WTC11 (cell line): ENCODE results near the gene RAD23B. TPM values are rescaled to one million over a fixed set of nuclear protein-coding genes. Genes with fewer than 3 reads are reported as not detected.

ENCODE experiments used
- ATAC-seq: fragments of 200-7000 bp; cut with Tn5 transposase; 2 replicates; pipeline ENCODE4 v1.10.0; 2021; ENCODE audit warnings: mild to moderate bottlenecking, moderate library complexity
- CTCF ChIA-PET: fragments of 300-600 bp; sonication (Branson Sonifier 250); formaldehyde crosslinking; loops from one replicate; lab custom pipeline; 2021; ENCODE audit warnings: antibody characterized with exemption; lab: Charles Lee
- POLR2A ChIA-PET: fragments of 350-600 bp; sonication (Branson Sonifier 250); formaldehyde crosslinking; loops from one replicate; lab custom pipeline; 2021; ENCODE audit warnings: antibody characterized with exemption; lab: Charles Lee
- DNase-seq: peaks from one replicate; pipeline ENCODE4 v3.0.0; 2021; ENCODE audit warnings: low spot score
- H3K27ac Mint-ChIP-seq: 2 replicates; pipeline ENCODE4 v1.8.0; 2021; ENCODE audit warnings: mixed read lengths
- H3K27me3 Mint-ChIP-seq: 2 replicates; pipeline ENCODE4 v1.8.0; 2021; ENCODE audit warnings: low read depth, mild to moderate bottlenecking, moderate library complexity, mixed read lengths
- H3K36me3 Mint-ChIP-seq: 2 replicates; pipeline ENCODE4 v1.8.0; 2021; ENCODE audit warnings: mixed read lengths
- H3K4me1 Mint-ChIP-seq: 2 replicates; pipeline ENCODE4 v1.8.0; 2022; ENCODE audit warnings: mixed read lengths
- H3K4me3 Mint-ChIP-seq: 2 replicates; pipeline ENCODE4 v1.8.0; 2021; ENCODE audit warnings: mild to moderate bottlenecking, moderate library complexity, mixed read lengths
- H3K9me3 Mint-ChIP-seq: 2 replicates; pipeline ENCODE4 v1.8.0; 2021; ENCODE audit warnings: mixed read lengths
- ATF1 ChIP-seq: sonication (generic); formaldehyde crosslinking; IDR thresholded peaks from 2 replicates; pipeline ENCODE4 v1.8.1; 2023; ENCODE audit warnings: mild to moderate bottlenecking, moderate library complexity, missing genetic modification reagents
- ETV6 ChIP-seq: sonication (generic); formaldehyde crosslinking; IDR thresholded peaks from 2 replicates; pipeline ENCODE4 v1.8.1; 2022; ENCODE audit warnings: mild to moderate bottlenecking, missing genetic modification reagents
- GRHL2 ChIP-seq: fragments of 250-450 bp; sonication (Bioruptor Pico); IDR thresholded peaks from 2 replicates; pipeline ENCODE4 v1.8.0; 2022; ENCODE audit warnings: mild to moderate bottlenecking, moderate library complexity; ENCODE audit not compliant: insufficient replicate concordance, severe bottlenecking
- IRF2 ChIP-seq: sonication (generic); formaldehyde crosslinking; IDR thresholded peaks from 2 replicates; pipeline ENCODE4 v1.8.0; 2022; ENCODE audit warnings: low read depth, missing genetic modification reagents, borderline replicate concordance
- NR1H2 ChIP-seq: sonication (generic); formaldehyde crosslinking; IDR thresholded peaks from 2 replicates; pipeline ENCODE4 v1.9.0; 2021; ENCODE audit warnings: mild to moderate bottlenecking, moderate library complexity, missing genetic modification reagents
- PRRX2 ChIP-seq: fragments of 250-450 bp; sonication (Bioruptor Pico); IDR thresholded peaks from 2 replicates; pipeline ENCODE4 v1.8.0; 2021; ENCODE audit warnings: mild to moderate bottlenecking
- RELA ChIP-seq: sonication (generic); formaldehyde crosslinking; IDR thresholded peaks from 2 replicates; pipeline ENCODE4 v1.8.1; 2022; ENCODE audit warnings: missing genetic modification reagents, mild to moderate bottlenecking, borderline replicate concordance
- RORB ChIP-seq: fragments of 250-450 bp; sonication (Bioruptor Pico); IDR thresholded peaks from 2 replicates; pipeline ENCODE4 v1.9.0; 2021; ENCODE audit warnings: mild to moderate bottlenecking
- TCF7 ChIP-seq: sonication (generic); formaldehyde crosslinking; IDR thresholded peaks from 2 replicates; pipeline ENCODE4 v1.8.0; 2022; ENCODE audit warnings: mild to moderate bottlenecking, low read depth, missing genetic modification reagents, moderate library complexity
- ZBTB21 ChIP-seq: sonication (generic); formaldehyde crosslinking; IDR thresholded peaks from 2 replicates; pipeline ENCODE4 v1.8.1; 2023; ENCODE audit warnings: mild to moderate bottlenecking, missing genetic modification reagents, borderline replicate concordance
- ZNF121 ChIP-seq: sonication (generic); formaldehyde crosslinking; IDR thresholded peaks from 2 replicates; pipeline ENCODE4 v1.8.0; 2023; ENCODE audit warnings: missing genetic modification reagents
- ZNF232 ChIP-seq: sonication (generic); formaldehyde crosslinking; IDR thresholded peaks from 2 replicates; pipeline ENCODE4 v1.8.0; 2022; ENCODE audit warnings: mild to moderate bottlenecking, missing genetic modification reagents
- ZNF317 ChIP-seq: sonication (generic); formaldehyde crosslinking; IDR thresholded peaks from 2 replicates; pipeline ENCODE4 v1.8.1; 2023; ENCODE audit warnings: low read depth, mild to moderate bottlenecking, moderate library complexity, missing genetic modification reagents, borderline replicate concordance
- ZNF416 ChIP-seq: fragments of 250-450 bp; sonication (Bioruptor Pico); IDR thresholded peaks from 2 replicates; pipeline ENCODE4 v1.9.0; 2021; ENCODE audit warnings: mild to moderate bottlenecking, inconsistent platforms
- total RNA-seq: library from RNA; stranded (reverse); gene quantifications from 3 replicates; pipeline ENCODE4 v1.2.3, GENCODE V29; 2021
- TF ChIP-seq, protein P1 (sequence below): fragments of 250-450 bp; sonication (Bioruptor Pico); IDR thresholded peaks from 2 replicates; pipeline ENCODE4 v1.9.0; 2021; ENCODE audit warnings: mild to moderate bottlenecking
- TF ChIP-seq, protein P2 (sequence below): sonication (generic); formaldehyde crosslinking; conservative IDR thresholded peaks from 2 replicates; pipeline ENCODE4 v1.8.1; 2022; ENCODE audit warnings: mild to moderate bottlenecking, missing genetic modification reagents
- TF ChIP-seq, protein P3 (sequence below): sonication (generic); formaldehyde crosslinking; IDR thresholded peaks from 2 replicates; pipeline ENCODE4 v1.8.1; 2022; ENCODE audit warnings: mild to moderate bottlenecking, missing genetic modification reagents, moderate library complexity, borderline replicate concordance
- TF ChIP-seq, protein P4 (sequence below): sonication (generic); formaldehyde crosslinking; IDR thresholded peaks from 2 replicates; pipeline ENCODE4 v1.8.0; 2023; ENCODE audit warnings: missing genetic modification reagents, mild to moderate bottlenecking, borderline replicate concordance
- TF ChIP-seq, protein P5 (sequence below): fragments of 250-450 bp; sonication (Bioruptor Pico); conservative IDR thresholded peaks from 2 replicates; pipeline ENCODE4 v1.9.0; 2021; ENCODE audit warnings: mild to moderate bottlenecking
- TF ChIP-seq, protein P6 (sequence below): fragments of 250-450 bp; sonication (Bioruptor Pico); IDR thresholded peaks from 2 replicates; pipeline ENCODE4 v1.8.0; 2021; ENCODE audit warnings: mild to moderate bottlenecking
- TF ChIP-seq, protein P7 (sequence below): fragments of 250-450 bp; sonication (Bioruptor Pico); IDR thresholded peaks from 2 replicates; pipeline ENCODE4 v1.9.0; 2021; ENCODE audit warnings: moderate library complexity, mild to moderate bottlenecking, inconsistent platforms, borderline replicate concordance

Gene RAD23B
- total RNA-seq, 1 experiment from 2014 or later, result 150 TPM

DNA sequence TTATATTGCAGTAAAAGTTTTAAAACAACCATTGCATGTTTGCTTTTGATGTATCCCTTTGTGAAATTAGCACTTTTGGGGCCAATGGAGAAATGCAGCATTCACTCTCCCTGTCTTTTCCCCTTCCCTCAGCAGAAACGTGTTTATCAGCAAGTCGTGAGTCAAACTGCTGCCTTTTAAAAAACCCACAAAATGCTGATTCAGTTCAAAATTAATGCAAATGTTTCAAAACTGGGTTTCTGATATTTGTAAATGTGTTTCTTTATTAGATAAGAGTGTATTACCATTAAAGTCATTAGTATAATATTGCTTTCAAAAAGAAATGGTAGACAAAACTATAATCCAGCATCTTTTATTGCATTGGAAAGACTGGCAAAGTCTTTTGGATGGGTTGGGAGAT lies 47.3 kb downstream of the RAD23B start:
- H3K36me3 Mint-ChIP-seq, result peaks cover 84% of the 10 kb centered on the region
- no peak for TF ChIP-seq ZBTB21 (CRISPR knock-in tag)
- no peak for TF ChIP-seq RELA (CRISPR knock-in tag)
- TF ChIP-seq ZNF121 (CRISPR knock-in tag), result no peak
- no peak for TF ChIP-seq NR1H2 (CRISPR knock-in tag)
- TF ChIP-seq ZNF232 (CRISPR knock-in tag), result no peak
- no peak for TF ChIP-seq ATF1
- TF ChIP-seq, protein P1, sequence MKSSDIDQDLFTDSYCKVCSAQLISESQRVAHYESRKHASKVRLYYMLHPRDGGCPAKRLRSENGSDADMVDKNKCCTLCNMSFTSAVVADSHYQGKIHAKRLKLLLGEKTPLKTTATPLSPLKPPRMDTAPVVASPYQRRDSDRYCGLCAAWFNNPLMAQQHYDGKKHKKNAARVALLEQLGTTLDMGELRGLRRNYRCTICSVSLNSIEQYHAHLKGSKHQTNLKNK (CRISPR knock-in tag), result no peak
- TF ChIP-seq ETV6 (CRISPR knock-in tag), result no peak
- no peak for TF ChIP-seq ZNF317 (CRISPR knock-in tag)
- TF ChIP-seq RORB (CRISPR knock-in tag), result no peak
- no peak for TF ChIP-seq GRHL2 (CRISPR knock-in tag)
- no peak for TF ChIP-seq IRF2 (CRISPR knock-in tag)
- no peak for TF ChIP-seq TCF7 (CRISPR knock-in tag)
- TF ChIP-seq, protein P2, sequence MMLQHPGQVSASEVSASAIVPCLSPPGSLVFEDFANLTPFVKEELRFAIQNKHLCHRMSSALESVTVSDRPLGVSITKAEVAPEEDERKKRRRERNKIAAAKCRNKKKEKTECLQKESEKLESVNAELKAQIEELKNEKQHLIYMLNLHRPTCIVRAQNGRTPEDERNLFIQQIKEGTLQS (CRISPR knock-in tag), result no peak
- TF ChIP-seq ZNF416 (CRISPR knock-in tag), result no peak
- no peak overlapping the region for H3K4me3 Mint-ChIP-seq
- ChIA-PET POLR2A (no interaction called here), CTCF (no interaction called here)
- peaks cover 8% of the 10 kb centered on the region for H3K4me1 Mint-ChIP-seq
- DNase-seq, result no peak
- H3K9me3 Mint-ChIP-seq, result no peaks in the 10 kb centered on the region
- no peak overlapping the region for H3K27ac Mint-ChIP-seq
- no peak for ATAC-seq
- H3K27me3 Mint-ChIP-seq, result no peaks in the 10 kb centered on the region

DNA sequence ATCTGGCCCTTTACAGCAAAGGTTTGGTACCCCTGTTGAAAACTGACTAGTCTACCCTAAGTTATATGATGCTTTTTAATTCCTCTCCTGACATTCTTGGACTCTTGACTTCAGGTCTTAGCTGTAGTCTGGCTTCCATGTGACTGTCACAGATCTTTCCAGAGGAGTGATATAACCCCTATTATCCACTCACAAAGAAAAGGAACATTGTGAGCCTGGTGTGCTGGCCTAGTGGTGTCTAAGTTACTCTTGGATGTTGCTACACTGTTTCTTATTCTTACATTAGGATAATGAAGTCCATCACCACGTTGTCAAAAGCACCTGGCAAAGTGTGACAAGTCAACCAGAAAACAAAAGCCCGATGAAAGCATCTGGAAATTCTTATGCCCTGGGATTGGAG lies 49.8 kb downstream of the RAD23B start:
- H3K4me3 Mint-ChIP-seq, result no peak overlapping the region
- no peaks in the 10 kb centered on the region for H3K9me3 Mint-ChIP-seq
- H3K27me3 Mint-ChIP-seq, result no peaks in the 10 kb centered on the region
- peaks cover 67% of the 10 kb centered on the region for H3K36me3 Mint-ChIP-seq
- ATAC-seq, result no peak
- CTCF ChIA-PET, result no interaction called here
- POLR2A ChIA-PET, result no interaction called here
- no peak overlapping the region for H3K27ac Mint-ChIP-seq
- no peak for DNase-seq
- H3K4me1 Mint-ChIP-seq, result peaks cover 11% of the 10 kb centered on the region
- TF ChIP-seq ZNF416 (CRISPR knock-in tag) (no peak), TCF7 (CRISPR knock-in tag) (no peak), PRRX2 (CRISPR knock-in tag) (no peak), IRF2 (CRISPR knock-in tag) (no peak)
- TF ChIP-seq, protein P3, sequence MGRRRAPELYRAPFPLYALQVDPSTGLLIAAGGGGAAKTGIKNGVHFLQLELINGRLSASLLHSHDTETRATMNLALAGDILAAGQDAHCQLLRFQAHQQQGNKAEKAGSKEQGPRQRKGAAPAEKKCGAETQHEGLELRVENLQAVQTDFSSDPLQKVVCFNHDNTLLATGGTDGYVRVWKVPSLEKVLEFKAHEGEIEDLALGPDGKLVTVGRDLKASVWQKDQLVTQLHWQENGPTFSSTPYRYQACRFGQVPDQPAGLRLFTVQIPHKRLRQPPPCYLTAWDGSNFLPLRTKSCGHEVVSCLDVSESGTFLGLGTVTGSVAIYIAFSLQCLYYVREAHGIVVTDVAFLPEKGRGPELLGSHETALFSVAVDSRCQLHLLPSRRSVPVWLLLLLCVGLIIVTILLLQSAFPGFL (CRISPR knock-in tag), result no peak
- TF ChIP-seq, protein P4, sequence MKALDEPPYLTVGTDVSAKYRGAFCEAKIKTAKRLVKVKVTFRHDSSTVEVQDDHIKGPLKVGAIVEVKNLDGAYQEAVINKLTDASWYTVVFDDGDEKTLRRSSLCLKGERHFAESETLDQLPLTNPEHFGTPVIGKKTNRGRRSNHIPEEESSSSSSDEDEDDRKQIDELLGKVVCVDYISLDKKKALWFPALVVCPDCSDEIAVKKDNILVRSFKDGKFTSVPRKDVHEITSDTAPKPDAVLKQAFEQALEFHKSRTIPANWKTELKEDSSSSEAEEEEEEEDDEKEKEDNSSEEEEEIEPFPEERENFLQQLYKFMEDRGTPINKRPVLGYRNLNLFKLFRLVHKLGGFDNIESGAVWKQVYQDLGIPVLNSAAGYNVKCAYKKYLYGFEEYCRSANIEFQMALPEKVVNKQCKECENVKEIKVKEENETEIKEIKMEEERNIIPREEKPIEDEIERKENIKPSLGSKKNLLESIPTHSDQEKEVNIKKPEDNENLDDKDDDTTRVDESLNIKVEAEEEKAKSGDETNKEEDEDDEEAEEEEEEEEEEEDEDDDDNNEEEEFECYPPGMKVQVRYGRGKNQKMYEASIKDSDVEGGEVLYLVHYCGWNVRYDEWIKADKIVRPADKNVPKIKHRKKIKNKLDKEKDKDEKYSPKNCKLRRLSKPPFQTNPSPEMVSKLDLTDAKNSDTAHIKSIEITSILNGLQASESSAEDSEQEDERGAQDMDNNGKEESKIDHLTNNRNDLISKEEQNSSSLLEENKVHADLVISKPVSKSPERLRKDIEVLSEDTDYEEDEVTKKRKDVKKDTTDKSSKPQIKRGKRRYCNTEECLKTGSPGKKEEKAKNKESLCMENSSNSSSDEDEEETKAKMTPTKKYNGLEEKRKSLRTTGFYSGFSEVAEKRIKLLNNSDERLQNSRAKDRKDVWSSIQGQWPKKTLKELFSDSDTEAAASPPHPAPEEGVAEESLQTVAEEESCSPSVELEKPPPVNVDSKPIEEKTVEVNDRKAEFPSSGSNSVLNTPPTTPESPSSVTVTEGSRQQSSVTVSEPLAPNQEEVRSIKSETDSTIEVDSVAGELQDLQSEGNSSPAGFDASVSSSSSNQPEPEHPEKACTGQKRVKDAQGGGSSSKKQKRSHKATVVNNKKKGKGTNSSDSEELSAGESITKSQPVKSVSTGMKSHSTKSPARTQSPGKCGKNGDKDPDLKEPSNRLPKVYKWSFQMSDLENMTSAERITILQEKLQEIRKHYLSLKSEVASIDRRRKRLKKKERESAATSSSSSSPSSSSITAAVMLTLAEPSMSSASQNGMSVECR (CRISPR knock-in tag), result no peak
- TF ChIP-seq, protein P1 (CRISPR knock-in tag), result no peak
- TF ChIP-seq, protein P5, sequence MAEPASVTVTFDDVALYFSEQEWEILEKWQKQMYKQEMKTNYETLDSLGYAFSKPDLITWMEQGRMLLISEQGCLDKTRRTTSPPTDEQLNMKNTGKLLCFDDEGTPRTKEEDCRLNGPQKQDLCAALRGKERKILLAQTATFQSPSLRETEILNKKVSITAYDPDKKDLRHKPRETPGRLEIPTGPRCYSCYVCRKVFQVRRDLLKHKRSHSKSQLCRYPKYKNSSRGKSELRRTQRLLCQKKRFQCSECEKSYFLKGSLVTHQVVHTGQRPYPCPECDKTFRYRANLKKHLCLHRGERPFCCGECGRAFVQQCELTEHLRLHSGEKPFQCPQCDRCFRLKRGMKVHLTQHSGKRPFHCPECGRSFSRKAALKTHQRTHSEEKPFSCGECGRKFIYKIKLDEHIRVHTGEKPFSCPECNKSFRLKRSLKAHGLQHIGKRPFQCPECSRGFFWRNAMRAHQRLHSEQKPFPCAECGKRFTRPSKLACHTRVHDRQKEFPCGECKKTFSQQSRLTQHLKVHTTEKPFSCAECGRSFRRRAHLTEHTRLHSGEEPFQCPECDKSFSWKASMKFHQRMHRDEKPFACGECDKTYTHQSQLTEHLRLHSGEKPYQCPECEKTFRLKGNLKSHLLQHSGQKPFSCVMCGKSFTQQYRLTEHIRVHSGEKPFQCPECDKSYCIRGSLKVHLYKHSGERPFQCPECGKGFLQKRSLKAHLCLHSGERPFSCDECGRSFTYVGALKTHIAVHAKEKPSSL (CRISPR knock-in tag), result no peak
- TF ChIP-seq, protein P6, sequence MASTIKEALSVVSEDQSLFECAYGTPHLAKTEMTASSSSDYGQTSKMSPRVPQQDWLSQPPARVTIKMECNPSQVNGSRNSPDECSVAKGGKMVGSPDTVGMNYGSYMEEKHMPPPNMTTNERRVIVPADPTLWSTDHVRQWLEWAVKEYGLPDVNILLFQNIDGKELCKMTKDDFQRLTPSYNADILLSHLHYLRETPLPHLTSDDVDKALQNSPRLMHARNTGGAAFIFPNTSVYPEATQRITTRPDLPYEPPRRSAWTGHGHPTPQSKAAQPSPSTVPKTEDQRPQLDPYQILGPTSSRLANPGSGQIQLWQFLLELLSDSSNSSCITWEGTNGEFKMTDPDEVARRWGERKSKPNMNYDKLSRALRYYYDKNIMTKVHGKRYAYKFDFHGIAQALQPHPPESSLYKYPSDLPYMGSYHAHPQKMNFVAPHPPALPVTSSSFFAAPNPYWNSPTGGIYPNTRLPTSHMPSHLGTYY (CRISPR knock-in tag), result no peak
- TF ChIP-seq, protein P7, sequence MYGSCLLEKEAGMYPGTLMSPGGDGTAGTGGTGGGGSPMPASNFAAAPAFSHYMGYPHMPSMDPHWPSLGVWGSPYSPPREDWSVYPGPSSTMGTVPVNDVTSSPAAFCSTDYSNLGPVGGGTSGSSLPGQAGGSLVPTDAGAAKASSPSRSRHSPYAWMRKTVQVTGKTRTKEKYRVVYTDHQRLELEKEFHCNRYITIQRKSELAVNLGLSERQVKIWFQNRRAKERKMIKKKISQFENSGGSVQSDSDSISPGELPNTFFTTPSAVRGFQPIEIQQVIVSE (CRISPR knock-in tag), result no peak
